22Rv1 (cell line): Measurements from ENCODE around the gene FHIT.

Experiments
- ZFX ChIP-seq: fragments of 450-650 bp; IDR thresholded peaks from 2 replicates; pipeline ENCODE4 v1.6.1; 2017; ENCODE audit warnings: antibody characterized with exemption, borderline replicate concordance
- TF ChIP-seq, protein P1 (sequence below): fragments of 450-650 bp; IDR thresholded peaks from 2 replicates; pipeline ENCODE4 v1.5.1; 2017; ENCODE audit warnings: mild to moderate bottlenecking

DNA sequence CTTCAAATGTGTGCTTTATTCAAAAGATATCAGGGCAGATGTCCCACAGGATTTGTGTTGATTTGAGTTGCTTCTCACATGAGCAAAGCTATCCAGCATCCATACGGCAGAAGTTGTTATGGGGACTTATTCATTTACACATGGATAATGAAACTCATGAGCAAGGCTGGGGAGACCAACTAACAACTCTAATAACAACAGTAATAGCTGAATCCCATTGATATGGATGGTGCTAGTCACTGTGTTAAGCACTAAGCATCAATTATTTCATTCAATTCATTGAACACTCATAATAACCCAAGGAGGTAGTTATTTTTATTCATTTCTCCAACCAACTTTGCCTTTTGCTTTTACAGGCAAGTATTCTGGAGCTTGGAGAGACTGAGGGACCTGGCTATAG lies 1107.2 kb downstream of the FHIT start:
- TF ChIP-seq, protein P1, sequence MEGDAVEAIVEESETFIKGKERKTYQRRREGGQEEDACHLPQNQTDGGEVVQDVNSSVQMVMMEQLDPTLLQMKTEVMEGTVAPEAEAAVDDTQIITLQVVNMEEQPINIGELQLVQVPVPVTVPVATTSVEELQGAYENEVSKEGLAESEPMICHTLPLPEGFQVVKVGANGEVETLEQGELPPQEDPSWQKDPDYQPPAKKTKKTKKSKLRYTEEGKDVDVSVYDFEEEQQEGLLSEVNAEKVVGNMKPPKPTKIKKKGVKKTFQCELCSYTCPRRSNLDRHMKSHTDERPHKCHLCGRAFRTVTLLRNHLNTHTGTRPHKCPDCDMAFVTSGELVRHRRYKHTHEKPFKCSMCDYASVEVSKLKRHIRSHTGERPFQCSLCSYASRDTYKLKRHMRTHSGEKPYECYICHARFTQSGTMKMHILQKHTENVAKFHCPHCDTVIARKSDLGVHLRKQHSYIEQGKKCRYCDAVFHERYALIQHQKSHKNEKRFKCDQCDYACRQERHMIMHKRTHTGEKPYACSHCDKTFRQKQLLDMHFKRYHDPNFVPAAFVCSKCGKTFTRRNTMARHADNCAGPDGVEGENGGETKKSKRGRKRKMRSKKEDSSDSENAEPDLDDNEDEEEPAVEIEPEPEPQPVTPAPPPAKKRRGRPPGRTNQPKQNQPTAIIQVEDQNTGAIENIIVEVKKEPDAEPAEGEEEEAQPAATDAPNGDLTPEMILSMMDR, result no peak
- no peak for TF ChIP-seq ZFX
